HG03280 (cell line): ENCODE results near the gene FAM81B.
"Not testable (repeated sequence)": the region's sequence is repeated elsewhere in the genome, so short reads cannot be mapped to it uniquely, and the experiment has no call there.

Experiments used
- ATAC-seq: cut with Tn5 transposase; IDR thresholded peaks from one replicate; pipeline ENCODE4 v1.9.1; 2021; ENCODE audit warnings: mild to moderate bottlenecking, moderate library complexity; ENCODE audit not compliant: unreplicated experiment

FAM81B gene, protein sequence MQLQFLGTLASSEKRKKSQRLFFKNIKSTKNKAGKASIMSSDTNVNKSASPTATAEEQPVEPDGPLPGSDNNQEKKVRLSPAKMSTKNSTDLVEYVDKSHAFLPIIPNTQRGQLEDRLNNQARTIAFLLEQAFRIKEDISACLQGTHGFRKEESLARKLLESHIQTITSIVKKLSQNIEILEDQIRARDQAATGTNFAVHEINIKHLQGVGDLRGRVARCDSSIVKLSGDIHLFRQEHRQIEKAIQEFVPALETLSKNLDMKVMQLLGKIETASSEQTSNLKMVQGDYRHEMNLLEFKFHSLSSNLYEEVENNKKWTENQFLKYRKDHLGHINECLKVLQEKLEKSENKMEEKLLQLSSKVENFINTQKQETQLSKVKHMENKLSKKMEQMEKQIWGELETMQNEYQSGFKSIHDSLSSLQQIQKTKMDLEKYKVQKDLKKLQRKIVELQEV

DNA sequence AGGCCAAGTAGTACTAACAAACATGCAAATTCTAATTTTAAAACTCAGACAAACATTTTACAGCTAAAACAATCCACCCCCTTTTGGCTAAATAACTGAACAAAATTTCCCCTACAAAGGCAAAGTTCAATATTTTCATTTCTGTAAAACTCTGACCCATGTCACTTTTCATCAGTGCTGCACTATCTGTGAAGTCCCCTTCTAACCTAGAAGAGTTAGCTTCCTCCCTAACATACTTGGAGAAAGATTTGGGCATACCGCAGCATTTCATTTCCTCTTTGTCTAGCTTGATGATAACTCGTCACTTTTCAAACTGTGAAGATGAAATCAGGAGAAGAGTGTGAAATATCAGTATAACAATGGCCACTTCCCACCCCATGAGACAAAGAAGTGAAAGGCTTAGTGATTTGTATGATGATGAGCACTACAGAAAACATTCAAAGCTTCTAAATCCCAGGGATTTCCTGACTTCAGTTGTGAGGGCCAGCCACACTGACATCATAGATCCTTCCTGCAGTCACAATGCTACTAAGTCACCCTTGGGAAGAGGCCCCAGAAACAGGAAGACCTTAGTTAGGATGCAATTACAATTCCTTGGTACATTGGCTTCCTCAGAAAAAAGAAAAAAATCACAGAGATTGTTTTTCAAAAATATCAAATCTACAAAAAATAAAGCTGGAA is at the start of gene FAM81B:
Gene FAM81B (plus strand): TSS at position 555 of the 681 bp plus-strand sequence. CDS start 24 bp downstream, at position 579.
- ATAC-seq, result no peak

DNA sequence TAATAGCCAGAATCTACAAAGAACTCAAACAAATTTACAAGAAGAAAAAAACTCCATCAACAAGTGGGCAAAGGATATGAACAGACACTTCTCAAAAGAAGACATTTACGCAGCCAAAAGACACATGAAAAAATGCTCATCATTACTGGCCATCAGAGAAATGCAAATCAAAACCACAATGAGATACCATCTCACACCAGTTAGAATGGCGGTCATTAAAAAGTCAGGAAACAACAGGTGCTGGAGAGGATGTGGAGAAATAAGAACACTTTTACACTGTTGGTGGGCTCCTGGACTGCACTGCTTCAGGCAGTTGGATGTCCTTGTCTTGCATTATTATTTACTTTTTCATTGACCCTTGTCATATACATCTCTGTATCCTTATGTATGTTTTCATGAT is 49.7 kb upstream of the FAM81B start:
- ATAC-seq, result not testable (repeated sequence)

DNA sequence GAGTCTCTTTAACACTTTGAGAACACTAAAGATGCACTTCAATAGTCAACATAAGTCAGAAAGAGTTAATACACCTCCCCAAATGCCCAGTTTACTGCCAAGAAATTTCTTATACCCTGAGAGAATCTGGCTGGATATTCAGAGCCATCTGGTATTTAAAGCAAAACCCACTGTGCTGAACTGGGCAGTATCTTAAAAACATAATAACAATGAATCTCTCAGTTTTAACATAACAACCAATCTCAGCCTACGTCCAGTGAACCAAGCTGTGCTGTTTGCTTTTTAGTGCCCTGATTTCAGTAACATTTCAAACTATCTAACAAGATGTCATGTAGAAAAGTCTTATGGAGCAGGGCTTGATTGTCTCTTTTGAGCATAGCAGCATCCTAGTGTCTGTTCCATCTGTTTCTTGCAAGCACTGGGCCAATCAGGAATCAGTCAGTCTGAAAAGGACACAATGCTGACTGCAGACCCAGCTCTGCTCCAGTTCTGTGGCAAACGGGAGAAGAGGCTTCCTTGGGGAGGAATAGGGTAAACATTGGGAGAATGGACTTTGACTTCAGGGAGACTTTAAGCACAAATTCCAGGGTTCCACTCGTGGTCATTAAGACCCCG is 43.6 kb upstream of the FAM81B start:
- ATAC-seq, result no peak

DNA sequence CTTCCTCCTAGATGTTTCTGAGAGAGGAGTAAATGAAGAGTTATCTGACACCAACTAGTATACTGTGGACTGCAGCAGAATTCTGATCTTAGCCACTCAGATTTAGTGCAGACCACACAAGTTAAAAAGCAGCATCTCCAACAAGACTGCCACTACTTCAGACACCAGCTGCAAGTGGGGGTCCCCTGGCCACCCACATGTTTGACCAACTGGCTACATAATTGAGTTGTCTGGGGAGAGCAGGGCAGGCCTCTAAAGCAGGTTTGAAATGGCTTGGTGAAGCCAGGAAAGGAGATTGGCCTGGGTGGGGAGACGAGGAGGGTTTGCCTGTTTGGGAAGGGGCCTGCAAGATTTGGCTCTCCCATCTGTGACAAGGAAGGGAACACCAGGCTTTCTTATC is 40.5 kb upstream of the FAM81B start:
- ATAC-seq, result no peak

DNA sequence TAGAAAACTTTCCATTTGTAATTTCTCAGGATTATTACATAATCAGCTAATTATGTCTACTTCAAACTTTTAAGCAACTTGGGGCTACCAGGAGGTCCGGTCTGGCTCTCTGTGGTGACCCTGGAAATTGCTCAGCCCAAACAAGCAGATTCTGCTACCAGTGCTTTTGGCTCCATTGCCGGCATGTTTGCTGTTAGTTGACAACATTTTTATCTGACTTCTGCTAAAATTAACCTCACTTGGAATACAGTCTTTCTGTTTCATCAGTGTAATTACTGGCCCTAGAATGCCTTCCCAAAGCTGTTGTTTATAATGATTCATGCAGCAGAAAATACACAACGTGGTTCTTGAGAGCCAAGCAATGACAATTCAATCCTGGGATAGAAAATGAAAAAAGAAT is 38.5 kb upstream of the FAM81B start:
- ATAC-seq, result no peak

DNA sequence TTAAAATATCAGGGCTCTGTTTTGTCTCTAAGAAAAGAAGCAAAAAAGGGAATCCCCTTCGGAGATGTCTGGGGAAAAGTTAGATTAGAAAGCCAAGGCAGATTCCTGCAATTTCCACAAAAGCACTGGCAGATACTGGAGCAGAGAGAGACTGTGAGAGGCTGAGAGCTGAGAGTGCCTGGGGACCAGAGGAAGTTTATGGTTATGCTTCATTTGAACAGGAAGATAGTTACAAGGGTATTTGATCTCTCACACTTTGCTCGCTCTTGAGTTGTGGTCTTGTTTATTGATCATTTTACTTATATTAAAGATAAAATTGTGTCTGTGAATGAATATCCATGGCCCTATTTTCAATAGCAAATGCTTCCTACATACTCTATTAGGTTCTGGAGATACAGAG is 32.8 kb upstream of the FAM81B start:
- no peak for ATAC-seq

DNA sequence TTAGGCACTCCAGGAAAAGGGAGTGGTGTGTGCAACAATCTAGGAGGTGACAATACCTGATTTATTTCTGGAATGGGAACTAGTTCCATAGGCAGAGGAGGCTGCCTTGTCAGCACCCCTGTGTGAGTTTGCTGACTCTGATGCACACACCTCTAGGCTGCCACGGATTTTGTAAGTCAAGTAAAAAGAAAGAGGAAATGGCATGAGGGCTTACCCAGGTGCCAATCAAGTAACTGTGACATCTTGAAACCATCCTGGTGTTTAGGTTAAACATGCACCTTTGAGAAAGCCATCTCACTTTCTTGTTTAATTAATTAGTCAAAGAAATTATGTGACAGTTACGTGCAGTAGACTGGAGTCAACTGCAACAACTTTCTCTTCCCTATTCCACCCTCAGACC is 32.3 kb upstream of the FAM81B start:
- ATAC-seq, result no peak

DNA sequence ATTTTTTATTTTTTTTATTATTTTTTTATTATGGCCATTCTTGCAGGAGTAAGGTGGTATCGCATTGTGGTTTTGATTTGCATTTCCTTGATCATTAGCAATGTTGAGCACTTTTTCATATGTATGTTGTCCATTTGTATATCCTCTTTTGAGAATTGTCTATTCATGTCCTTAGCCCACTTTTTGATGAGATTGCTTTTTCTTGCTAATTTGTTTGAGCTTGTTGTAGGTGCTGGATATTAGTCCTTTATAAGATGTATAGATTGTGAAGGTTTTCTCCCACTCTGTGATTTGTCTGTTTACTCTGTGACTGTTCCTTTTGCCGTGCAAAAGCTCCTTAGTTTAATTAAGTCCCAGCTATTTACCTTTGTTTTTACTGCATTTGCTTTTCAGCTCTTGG is 30.5 kb upstream of the FAM81B start:
- ATAC-seq, result not testable (repeated sequence)

DNA sequence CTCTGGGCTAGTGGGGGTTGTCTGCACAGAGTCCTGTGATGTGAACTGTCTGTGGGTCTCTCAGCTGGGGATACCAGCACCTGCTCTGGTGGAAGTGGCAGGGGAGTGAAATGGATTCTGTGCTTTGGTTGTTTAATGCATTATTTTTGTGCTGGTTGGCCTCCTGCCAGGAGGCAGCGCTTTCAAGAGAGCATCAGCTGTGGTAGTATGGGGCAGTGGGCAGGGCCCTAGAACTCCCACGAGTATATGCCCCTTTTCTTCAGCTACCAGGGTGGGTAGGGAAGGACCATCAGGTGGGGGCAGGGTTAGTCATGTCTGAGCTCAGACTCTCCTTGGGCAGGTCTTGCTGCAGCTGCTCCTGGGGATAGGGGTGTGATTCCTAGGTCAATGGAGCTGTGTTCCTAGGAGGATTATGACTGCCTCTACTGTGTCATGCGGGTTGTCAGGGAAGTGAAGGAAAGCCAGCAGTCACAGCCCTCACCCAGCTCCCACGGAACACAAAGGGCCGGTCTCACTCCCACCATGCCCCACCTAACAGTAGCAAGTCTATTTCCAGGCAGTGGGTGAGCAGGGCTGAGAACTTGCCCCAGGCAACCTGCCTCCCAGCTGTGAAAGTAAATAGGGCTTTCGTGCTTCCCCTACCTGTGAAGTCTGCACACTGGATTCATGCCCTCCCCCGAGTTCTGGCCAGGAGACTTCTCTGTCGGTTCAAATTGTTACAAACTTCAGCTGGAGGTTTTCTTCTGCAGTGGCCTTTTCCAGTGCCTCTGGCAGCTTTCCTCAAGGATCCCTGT is 25.7 kb upstream of the FAM81B start:
- no peak for ATAC-seq

DNA sequence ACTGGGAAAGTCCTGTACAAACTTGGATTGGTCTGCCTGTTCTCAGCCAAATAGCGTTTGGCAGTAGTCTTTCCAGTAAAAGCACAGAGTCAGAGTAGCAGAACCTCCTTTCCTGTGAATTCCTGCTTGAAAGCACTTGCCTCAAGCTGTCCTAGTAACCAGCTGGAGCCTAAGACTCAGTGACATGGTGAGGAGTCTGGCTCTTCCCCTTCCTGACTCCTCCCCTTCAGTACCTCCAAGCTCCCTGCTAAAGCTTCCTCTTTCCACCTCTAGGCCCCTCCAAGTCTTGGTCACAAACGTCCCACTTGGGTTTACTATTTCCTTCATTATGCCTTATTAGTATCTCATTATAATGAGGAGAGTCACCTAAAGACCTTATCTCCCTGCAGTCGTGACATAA is 21.4 kb upstream of the FAM81B start:
- ATAC-seq, result no peak

DNA sequence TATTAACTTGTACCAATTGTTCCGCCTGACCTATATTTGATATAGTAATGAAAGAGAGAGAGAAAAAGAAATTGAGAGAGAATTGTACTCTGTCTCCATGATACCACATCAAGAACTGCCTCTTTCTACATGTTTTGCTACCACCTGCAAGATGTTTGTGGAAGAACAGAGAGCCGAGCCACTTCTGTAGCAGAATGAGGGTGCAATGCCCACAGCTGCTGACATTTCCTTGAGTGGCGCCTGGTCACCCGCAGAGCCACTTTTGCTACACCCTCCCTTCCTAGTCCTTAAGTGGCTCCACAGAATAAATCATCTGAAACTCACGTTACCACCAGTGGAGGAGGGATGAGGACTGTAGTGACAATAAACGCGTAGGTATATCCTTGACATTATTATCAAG is 17.1 kb upstream of the FAM81B start:
- no peak for ATAC-seq

DNA sequence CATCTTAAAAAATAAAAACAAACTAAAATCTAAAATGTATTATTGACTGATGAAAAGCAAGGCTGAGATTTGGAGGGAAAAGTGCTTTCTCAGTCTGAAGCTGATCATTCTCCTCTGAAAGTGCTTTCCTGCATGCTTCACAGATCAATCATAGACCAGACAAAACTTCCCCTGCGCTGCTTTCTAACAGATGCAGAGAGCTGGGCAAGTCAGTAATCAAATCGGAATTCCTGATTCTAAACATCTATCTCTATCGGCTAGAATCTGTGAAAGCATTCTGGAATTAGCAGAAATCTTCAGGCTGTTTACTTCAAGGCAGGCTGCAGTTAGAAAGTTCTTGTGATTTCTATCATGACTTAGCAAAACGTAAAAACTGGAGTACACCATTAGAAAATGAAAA is 15.6 kb upstream of the FAM81B start:
- ATAC-seq, result no peak

DNA sequence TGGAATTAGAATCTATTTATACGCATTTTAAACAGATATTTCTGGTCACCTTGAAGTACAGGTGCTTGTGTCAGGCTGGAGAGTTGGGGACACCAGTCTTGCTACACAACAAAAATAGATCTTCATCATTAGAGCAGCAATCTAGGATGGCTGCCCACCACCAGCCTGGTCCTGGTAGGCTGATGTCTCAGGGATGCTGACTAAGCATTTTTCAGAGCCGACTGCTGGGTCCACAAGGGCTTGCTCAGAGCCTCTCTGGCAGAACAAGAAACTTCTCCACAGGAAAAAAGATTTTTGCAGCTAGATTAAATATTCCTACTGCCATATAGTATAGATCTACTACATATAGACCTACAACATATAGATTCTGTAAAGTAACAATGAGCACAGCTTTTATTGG is 12.0 kb upstream of the FAM81B start:
- ATAC-seq, result no peak

DNA sequence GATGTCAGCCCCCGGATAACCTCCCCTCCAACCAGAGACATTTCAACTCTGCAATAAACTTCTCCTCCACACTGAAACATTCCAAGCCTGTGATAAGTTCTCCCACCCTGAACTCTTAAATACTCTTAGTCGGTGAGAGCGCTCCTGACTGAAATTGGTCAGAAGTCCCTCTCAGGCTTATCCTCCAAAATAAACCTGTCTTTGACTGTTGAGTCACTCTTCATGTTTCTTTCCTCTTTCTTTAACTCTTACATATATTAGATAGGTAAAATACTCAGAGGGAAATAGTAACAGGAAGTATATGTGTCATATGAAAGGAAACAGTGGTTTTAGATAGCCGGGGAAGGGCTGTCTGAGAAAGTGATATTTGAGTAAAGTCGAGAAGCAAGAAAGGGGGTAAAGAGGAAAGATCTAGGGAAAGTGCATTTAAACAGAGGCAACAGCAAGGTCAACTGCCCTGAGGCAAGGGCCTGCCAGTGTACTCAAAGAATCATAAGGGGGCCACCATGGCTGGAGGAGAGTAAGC is 11.0 kb upstream of the FAM81B start:
- ATAC-seq, result no peak

DNA sequence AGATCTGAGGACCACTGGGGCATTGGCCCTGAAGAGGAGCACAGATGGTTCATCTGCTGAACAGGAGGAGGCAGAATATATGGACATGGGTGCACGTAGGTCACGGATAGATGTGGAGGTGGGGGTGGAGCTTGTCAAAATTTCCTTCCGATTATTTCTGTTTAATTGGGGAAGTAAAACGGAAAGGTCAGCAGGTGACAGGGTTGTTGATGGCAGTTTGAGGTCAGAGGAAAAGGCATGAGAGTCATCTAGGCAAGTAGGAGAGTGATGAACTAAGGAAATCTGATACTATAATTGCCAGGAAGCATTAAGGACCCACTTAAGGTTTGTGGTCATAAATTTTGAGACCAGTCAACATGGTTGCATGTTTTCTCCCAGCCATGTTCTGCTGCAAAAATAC is 8.4 kb upstream of the FAM81B start:
- ATAC-seq, result no peak

DNA sequence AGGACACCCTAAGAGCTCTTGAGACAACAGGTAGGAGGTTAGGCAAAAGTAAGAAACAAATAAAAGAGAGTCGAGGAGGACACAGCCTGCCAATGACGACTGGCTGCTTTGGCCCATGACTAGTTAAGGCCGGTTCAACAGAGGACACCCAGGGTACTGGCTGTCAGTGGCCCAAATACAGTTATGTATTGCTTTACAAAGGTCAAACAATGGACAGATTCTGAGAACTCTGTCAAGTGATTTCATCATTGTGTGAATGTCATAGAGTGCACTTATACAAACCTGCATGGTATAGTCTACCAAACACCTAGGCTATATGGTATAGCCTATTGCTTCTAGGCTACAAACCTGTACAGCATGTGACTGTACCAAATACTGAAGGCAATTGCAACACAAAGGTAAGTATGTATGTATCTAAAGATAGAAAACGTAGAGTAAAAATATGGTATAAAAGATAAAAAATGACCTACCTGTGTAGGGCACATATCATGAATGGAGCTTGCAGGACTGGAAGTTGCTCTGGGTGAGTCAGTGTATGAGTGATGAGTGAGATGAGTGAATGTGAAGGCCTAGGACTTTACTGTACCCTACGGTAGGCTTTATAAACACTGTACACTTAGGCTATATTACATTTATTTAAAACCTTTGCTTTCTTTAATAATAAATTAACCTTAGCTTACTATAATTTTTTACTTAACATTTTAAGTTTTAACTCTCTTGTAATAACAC is 6.5 kb upstream of the FAM81B start:
- no peak for ATAC-seq

DNA sequence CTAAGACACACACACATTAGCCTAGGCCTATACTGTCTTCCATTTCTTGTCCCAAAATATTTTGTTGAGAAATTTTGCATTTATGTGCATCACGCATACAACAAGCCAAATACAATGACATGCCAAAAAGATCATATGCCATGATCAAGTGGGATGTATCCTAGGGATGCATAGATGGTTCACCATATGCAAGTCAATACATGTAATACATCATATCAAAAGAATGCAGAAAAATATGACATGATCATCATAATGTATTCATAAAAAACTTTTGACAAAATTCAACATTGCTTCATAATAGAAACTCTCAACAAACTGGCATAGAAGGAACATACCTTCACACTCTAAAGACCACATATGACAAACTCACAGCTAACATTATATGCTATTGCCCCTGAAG is 5.8 kb upstream of the FAM81B start:
- ATAC-seq, result no peak

DNA sequence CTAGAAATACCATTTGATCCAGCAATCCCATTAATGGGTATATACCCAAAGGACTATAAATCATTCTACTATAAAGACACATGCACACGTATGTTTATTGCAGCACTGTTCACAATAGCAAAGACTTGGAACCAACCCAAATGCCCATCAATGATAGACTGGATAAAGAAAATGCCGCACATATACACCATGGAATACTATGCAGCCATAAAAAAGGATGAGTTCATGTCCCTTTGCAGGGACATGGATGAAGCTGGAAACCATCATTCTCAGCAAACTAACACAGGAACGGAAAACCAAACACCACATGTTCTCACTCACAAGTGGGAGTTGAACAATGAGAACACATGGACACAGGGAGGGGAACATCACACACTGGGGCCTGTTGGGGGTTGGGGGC is 799 bp downstream of the FAM81B start:
- ATAC-seq, result not testable (repeated sequence)

DNA sequence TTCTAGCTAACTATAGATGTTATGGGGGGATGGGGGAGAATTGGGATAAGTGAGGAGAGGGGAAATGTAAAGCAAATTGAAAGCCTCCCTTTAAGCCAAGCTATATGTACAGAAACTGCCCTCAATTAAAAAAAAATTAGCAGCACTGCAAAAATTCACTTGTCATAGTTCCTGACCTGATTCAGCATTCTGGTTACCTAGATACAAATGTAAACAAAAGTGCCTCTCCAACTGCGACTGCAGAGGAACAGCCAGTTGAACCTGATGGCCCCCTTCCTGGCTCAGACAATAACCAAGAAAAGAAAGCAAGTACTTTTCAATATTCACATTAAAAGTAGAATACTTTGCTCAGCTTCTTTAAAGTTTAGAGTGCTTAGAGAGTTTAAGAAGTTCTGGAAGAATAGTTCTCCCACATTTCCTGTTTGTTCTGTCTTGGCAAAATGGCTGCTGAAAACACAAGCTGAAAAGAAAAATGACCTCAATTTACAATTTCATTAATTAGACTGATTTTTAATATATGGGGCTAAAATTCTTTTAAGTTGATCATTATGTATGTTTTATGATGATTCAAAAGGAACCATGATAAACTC is 1.5 kb downstream of the FAM81B start:
- ATAC-seq, result no peak

DNA sequence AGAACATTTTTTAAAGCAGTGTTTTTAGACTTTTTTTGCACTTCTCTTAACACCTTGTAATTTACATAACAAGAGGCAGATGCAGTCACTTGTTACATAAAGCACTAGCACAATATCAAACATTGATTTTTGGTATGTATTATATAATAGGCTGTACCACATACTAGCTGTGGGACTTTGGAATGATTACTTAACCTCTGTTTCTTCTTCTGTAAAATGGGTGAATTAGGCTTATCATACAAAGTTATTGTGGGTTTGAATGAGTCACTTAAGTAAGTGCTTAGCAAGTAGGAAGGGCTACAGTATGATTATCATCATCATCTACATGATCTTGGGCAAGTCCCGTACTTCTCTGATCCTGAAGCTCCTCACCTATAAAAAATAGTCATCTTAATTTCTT is 2.1 kb downstream of the FAM81B start:
- no peak for ATAC-seq
